Measurements from ENCODE around the gene STK10. TPM values are rescaled to one million over a fixed set of nuclear protein-coding genes. Genes with fewer than 3 reads are reported as not detected.
"Not testable (repeated sequence)": the region's sequence is repeated elsewhere in the genome, so short reads cannot be mapped to it uniquely, and the experiment has no call there.

STK10 gene
- polyA plus RNA-seq, 3 donors: 5.0 to 24.1 (median 19.9) TPM

GRCh38 chr5:172020110-172020786, 167.8 kb downstream of the STK10 start:
- 86 to 90% (median 86%) methylated on average over 10 of the region's 10 CpGs for WGBS, 3 donors
- H3K27ac ChIP-seq (ENCODE audit: low read depth, low read length): not testable (repeated sequence)

DNA sequence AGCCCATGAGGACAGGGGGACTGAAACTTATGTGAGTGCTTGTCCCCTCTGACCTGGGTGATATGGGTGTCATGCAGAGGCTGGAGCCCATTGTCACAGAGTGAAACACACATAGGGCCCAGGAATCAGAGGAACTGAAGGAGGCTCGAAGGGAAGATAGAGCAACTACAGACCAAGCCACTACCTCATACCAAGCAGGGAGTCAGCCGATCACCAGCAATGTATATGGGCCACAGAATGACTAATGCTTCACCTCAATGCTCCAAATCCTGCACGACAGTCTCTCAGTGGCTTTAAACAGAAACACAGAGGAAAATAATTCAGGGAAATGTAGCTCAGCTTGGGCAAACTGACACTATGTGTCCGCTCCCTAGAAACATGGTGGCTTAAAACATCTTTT, 172.7 kb downstream of the STK10 start:
- WGBS, 3 donors: 89 to 91% (median 90%) methylated on average over 4 of the region's 4 CpGs
- H3K27ac ChIP-seq (ENCODE audit: low read depth, low read length): no peak overlapping the region

DNA sequence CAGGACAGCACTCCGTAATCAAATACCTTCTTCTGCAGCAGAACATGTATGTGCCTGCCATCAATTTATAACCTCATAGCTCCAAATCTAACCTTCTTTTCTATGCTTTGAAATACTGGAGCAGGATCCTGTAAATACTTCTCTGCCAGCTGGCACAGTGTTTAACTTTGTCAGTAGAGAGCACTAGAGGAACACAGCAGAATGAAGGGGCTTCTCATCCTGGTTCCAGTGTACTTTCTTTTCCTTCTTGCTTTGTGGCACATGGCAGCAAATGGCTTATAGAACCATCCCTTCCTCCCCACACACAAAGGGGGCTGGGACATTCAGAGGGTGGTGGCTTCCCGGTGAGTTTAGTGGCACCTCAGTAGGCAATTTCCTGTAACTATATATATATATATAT, 177.7 kb downstream of the STK10 start:
- H3K27ac ChIP-seq (ENCODE audit: low read depth, low read length): no peak overlapping the region
- WGBS, 3 donors: 47 to 66% (median 48%) methylated on average over 2 of the region's 2 CpGs

- WGBS, 3 donors: 60 to 79% (median 76%) methylated on average over 5 of the region's 5 CpGs
- H3K27ac ChIP-seq (ENCODE audit: low read depth, low read length): no peak overlapping the region
Observed at GRCh38 chr5:172009536-172010270, 178.3 kb downstream of the STK10 start.

- 46 to 62% (median 52%) methylated on average over 6 of the region's 6 CpGs for WGBS, 3 donors
- no peak overlapping the region for H3K27ac ChIP-seq (ENCODE audit: low read depth, low read length)
Observed at GRCh38 chr5:172008689-172009141, 179.3 kb downstream of the STK10 start.

GRCh38 chr5:172008111-172008455, 179.9 kb downstream of the STK10 start:
- no peak overlapping the region for H3K27ac ChIP-seq (ENCODE audit: low read depth, low read length)

DNA sequence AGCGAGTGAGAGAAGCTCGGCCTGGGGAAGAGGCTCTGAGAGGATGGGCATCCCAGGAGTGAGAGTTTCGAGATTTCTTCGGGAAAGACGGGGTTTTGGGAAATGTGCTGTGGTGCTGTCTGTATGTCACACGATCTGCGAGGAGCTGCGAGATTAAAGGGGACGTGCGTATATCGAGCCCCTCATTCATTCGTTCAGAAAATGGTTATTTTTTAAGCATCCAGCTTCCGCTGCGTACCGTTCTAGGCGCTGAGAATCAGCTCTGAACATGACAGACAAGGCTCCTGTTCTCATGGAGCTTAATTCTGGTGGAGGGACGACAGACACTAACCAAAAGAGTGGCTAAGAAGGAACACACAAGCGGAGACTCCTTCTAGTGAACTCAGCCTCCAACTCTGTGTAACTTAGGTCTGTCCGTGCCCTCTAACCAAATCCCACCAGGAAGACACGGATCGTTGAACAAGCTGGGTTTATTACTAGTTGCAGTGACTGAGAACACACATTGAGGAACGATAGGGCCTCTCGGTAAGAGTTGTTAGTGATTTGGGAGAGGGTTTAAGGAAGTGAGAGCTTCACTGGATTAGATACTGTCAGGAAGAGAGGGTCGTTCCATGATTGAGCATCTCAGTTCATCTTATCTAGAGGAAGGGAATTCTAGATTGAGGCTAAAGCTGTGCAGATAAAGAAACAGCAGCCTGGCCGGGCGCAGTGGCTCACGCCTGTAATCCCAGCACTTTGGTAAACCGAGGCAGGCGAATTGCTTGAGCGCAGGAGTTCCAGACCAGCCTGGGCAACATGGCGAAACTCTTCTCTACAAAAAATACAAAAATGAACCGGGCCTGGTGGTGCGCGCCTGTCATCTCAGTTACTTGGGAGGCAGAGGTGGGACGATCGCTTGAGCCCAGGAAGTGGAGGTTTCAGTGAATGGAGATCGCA, 180.6 kb downstream of the STK10 start:
- no peak overlapping the region for H3K27ac ChIP-seq (ENCODE audit: low read depth, low read length)
- 23 to 27% (median 27%) methylated on average over 37 of the region's 37 CpGs for WGBS, 3 donors

More at GRCh38 chr5:172008111-172008455, 179.9 kb downstream of the STK10 start:
- WGBS, 3 donors: 34 to 42% (median 42%) methylated on average over 3 of the region's 3 CpGs

GRCh38 chr5:172006321-172007174, 181.5 kb downstream of the STK10 start, which contains the start of gene FBXW11:
Gene FBXW11 (minus strand): TSS chr5:172006638. CDS start chr5:172006502, 136 bp downstream.
- peak within 1 kb of the TSS; percentile 44 for H3K27ac ChIP-seq (ENCODE audit: low read depth, low read length)
- WGBS, 3 donors: 0% methylated on average over 71 to 81 of the region's 81 CpGs

DNA sequence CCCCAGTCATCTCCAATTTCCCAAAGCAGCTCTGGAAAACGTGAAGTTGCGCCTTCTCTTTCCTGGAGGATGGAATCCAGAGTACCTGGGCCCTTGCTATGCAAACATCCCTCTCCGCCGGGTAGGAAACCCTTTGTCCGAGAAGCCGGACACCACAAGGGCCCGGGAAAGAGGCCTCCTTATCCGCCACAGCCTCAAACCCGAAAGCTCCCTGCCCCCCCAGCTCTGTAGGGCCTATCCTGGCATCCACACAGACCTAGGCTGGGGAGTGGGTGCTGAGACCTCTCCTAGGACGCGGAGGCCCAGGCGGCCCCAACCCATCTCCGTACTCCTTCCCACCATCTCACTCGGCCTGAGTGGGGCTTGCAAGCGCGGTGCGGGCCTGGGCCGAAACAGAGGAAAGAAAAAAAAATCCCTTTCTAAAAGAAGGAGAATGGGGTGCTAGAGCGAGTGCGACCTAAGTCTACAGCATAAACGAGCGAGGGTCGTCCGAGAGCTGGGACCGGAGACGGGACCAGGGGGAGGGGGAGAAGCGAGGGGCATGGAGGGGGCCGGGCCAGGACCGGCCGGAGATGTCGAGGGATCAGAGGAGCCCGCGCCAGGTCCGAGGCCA, 182.2 kb downstream of the STK10 start:
- peak overlapping the region; percentile 44 for H3K27ac ChIP-seq (ENCODE audit: low read depth, low read length)
- 0 to 1% (median 0%) methylated on average over 31 to 34 of the region's 34 CpGs for WGBS, 3 donors

DNA sequence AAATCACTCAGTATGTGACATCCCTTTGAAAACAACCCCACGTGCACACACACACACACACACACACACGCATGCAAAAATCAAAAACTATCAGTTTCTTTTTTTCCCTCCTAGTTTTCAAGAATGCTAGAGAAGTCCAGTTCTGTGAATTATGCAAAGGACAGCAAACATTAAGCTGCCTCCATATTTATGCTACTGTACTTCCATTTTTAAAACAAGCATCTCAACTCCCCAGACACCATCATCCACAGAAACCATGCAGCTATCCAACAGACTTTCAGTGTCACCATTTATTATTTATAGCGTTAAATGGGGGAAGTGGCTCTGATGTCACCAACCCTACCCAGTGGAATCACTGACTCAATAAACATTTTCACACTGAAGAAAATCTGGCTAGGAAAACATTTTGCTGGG, 183.2 kb downstream of the STK10 start:
- no peak overlapping the region for H3K27ac ChIP-seq (ENCODE audit: low read depth, low read length)
- WGBS, 3 donors: 6 to 23% (median 20%) methylated on average over 3 of the region's 3 CpGs

- no peak overlapping the region for H3K27ac ChIP-seq (ENCODE audit: low read depth, low read length)
- WGBS, 3 donors: 3 to 32% (median 31%) methylated on average over 1 of the region's 1 CpG
Observed at GRCh38 chr5:172003746-172004145, 184.3 kb downstream of the STK10 start.

DNA sequence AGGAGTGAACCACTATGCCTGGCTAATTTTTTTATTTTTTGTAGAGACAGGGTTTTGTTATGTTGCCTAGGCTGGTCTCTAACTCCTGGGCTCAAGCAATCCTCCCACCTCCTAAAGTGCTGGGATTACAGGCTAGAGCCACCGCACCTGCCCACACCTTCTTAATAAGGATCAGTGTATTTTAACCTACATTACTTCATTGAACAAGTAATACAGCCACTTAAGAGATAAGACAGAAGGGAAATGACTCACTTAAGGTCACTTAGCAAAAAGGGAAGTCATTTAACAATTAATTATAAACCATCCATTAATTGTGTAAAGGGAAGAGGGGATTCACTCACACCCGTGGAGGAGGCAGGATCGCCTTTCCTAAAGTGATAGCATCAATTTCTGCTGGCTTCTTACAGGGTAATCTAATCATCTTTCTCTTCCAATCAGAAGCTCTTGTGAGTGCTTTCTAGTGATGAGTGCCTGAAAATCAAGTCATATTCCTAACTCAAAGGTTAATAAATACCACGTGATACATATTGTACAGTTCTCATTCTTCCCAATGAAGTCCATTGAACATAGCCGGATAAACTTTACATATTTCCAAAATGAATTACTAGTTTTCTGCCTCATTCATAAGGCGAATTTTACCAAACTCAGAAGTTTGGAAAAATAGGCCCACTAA, 185.0 kb downstream of the STK10 start:
- H3K27ac ChIP-seq (ENCODE audit: low read depth, low read length): no peak overlapping the region
- WGBS, 3 donors: 55 to 73% (median 72%) methylated on average over 6 of the region's 6 CpGs

DNA sequence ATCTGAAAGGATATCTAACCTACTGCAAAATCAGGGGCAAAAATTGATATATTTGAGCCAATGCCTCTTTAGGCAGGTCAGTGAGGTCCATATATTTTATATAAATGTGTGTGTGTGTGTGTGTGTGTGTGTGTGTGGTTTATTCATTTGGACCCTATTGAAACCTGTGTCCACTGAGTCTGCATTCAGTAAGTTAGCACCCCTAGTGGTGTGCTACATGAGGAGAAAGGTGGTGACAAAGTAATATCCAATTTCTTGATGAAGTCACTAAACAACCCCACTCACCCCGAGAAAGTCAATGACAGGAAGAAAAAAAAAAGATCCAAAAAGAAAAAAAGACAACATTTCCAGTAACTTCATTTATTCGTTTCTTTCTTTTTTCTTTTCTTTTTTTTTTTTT, 185.7 kb downstream of the STK10 start:
- WGBS, 3 donors: 25 to 43% (median 28%) methylated on average over 2 of the region's 2 CpGs
- no peak overlapping the region for H3K27ac ChIP-seq (ENCODE audit: low read depth, low read length)

DNA sequence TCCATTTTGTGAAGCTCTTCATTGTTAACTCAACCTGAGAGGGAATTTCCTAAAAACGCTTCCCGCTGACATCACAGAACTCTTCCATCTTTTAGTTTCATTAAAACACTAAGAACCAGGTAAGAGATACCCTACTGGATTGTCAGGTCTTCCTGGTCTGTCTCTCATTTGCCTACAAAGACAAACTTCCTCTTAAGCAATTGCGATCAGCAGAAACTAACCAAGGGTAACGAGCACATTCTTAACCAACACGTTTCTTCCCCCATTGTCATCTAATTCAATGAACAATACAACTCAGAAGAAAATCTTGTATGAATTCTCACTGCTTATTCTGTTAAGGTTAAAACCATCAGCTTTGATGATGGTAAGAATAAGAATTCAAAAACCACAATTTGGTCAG, 188.1 kb downstream of the STK10 start:
- no peak overlapping the region for H3K27ac ChIP-seq (ENCODE audit: low read depth, low read length)
- WGBS, 3 donors: 67 to 83% (median 69%) methylated on average over 5 of the region's 5 CpGs

- no peak overlapping the region for H3K27ac ChIP-seq (ENCODE audit: low read depth, low read length)
- 93 to 98% (median 94%) methylated on average over 2 of the region's 2 CpGs for WGBS, 3 donors
Observed at GRCh38 chr5:171999100-171999499, 188.9 kb downstream of the STK10 start.

- WGBS, 3 donors: 73 to 88% (median 88%) methylated on average over 3 of the region's 3 CpGs
- no peak overlapping the region for H3K27ac ChIP-seq (ENCODE audit: low read depth, low read length)
Observed at GRCh38 chr5:171997011-171997410, 191.0 kb downstream of the STK10 start.

DNA sequence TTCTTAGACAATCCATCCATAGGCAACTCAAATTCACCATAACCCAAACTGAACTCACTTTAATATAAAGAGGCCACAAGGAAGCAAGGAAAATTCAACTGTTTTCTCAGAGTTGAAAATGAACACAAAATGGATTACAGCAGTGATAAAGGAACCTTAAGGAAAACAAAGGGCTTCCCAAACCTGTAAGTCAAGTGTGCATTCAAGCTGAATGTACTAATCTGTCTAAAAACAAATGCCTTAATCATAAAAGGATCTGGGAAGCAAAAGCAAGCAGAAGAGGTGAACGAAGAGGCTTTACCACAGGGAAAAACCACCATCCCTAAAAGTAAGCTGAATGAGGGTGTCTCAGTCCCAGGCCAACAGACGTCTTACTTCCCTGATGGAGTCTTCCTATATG, 195.2 kb downstream of the STK10 start:
- H3K27ac ChIP-seq (ENCODE audit: low read depth, low read length): no peak overlapping the region
- WGBS, 3 donors: 72 to 85% (median 85%) methylated on average over 2 of the region's 2 CpGs

Data from adipose tissue (tissue), 3 donors.